ENCODE data around the gene MCM3. TPM values are rescaled to one million over a fixed set of nuclear protein-coding genes. Genes with fewer than 3 reads are reported as not detected.

MCM3 gene
- total RNA-seq, 1 experiment from 2014 or later, result 137 TPM

DNA sequence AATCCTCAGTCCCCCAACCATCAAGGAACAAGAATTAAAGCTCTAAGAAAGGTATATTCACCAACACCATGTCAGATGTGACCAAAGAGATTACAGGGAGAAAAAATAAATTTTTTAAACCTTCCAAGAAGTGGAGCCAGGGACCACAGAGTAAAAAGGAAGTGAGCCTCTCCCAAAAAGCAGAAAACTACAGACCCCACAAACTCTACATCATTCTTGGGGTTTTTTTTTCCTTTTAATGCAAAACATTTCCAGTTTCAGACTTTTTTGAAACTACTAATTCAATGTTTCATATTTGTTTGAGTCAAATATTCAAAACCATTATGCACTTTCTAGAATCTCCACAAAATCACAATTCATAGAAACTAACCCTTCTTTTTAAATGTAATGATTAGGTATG lies 33.4 kb downstream of the MCM3 start:
- no peak for DNase-seq (ENCODE audit: low read depth)

DNA sequence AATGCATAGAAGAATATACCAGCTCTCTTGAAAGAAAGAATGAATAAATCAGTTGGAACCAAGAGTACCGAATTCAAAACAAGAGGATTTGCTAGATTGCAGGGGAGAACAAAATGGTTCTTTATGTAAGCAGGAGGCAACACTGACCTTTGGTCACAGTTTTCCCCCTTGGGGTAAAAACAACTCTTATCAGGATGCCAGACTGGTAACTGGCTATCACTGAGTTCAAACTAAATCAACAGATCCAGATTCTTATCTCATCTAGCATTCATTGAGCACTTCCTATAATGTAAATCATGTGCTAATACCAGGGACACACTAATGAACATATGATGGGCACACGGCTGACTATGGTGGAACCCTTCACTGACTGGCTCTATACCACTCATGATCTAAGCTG lies 35.5 kb downstream of the MCM3 start:
- no peak for DNase-seq (ENCODE audit: low read depth)

DNA sequence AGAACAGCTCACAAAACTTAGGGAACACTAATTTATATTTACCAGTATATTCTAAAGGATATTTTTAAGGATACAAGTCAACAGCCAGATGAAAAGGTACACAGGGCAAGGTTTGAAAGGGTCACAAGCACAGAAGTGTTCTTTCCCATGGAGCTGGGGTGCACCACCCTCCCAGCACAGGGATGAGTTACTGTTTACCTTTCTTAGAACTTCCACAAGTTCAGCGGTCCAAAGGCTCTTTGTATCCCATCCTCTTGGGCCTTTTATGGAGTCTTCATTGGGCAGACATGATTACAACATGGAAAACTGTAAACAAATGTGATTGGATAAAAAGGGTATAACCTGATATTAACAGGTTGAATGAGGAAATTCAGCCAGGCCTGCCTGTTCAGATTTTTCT lies 39.1 kb downstream of the MCM3 start:
- DNase-seq (ENCODE audit: low read depth), result no peak

DNA sequence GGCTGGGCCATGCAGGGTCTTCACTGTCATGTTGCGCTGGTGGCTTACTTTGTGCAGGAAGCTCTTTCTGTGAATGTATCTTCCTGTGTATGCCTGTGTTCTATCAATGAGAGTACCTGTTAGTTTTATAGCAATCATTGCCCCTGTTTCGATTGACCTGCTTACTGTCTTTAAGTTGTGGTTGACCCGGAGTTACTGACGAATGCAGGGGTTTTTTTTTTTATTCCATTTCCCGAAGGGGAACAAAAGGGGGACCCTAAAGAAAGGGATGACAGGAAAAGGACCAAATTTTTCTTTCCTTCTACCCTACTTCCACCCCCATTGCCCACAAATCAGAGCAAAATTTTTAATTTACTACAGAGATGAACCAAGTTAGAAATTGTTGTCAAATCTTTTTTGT lies 40.1 kb downstream of the MCM3 start, which contains the start of gene IL17F:
Gene IL17F (minus strand): TSS at position 101 of the 400 bp plus-strand sequence. CDS start 71 bp downstream, at position 30.
- DNase-seq (ENCODE audit: low read depth), result no peak

DNA sequence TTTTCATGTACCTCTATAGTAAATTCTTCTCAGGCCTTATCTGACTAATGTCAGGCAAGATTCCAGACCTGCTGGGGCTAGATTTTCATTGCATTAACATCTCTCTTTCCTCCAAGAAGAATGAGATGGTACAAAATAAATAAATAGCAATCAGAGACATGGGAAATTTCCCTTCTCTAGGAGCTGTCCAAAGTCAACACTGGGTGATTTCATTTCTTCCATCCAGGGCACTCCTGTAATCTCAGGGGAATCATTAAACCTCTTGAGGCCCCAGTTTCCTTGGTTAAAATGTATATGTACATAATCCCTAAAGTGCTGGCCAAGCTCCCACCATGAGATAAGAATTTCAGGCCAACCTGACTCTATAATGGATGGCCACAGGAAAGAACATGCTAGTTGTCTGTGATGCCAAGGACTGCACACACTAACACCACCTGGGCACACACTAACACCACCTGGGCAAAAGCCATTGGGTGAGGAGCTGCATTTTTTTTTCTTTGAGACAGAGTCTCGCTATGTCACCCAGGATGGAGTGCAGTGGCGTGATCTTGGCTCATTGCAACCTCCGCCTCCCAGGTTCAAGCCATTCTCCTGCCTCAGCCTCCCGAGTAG lies 41.2 kb downstream of the MCM3 start:
- DNase-seq (ENCODE audit: low read depth), result no peak

DNA sequence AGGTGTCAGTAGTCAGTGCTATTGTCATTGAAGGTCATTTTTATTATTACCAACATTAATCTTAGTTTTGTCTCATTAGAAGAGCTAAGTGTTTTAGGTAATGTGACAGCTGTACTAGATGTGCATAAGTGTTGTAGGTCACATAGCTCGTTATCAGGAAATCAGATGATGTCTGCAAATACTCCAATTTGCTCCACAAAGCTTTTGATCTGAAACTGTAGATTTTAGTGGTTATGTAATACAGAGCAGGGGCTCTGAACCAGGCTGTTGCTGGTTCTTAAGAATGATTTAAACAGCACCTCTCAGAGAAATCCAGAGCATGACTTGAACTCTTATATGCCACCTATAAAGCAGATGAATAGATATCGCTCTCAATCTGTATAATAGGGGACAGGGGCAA lies 42.7 kb downstream of the MCM3 start:
- no peak for DNase-seq (ENCODE audit: low read depth)

DNA sequence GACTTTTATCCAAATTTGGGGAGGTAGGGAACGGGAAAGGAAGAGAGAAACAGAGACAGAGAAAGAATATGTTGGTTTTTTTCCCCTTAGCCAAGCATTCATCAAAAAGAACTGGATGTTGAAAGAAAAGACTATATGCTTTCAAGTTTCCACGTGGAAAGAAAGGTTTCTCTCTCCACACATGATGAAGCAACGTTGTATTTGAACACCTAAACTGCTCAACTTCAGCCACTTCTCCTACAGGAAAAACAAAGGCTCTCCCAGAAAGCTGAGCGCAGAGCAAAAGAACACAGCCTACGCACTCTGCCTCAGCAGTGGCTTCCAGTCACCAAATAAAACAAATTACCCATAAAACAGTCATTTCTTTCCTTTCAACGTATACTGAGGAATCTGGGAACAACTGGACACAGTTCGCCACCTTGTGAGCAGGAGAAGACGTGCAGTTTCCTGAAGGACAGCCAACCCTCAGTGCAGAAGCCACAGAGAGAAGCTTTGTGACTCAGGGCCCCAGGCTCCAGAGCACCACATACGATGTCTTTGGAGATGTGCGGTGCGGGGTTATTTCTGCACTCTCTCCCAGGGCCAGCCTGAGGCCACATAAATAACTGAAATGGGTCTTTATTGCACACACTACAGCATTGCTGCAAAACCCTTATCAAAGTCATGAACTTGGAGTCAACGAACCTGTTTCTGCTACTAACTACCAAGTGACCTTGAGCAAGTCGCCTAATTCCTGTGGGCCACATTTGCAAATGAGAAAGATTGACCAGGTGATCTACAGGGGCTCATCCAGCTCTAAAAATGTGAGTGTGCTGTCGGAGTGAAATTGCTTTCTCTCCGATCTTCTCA lies 50.3 kb downstream of the MCM3 start:
- DNase-seq (ENCODE audit: low read depth), result peak; percentile 83

DNA sequence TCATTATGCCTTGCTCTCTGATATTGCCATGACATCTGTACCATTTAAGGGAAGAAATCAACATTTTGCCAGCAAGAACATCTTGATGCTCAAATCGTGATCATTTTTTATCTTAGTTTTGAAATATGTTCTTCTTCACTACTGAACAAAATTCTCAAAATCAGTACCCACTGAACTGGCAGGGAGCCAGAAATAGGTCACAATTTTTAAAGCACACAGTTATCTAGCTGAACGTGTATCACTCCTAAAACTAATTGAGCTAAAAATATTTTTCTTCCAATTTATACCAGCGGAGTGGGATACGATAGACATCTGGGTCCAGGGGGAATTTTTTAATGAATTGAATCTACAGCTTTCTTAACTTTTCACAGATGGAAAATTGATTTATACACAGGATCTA lies 51.5 kb downstream of the MCM3 start:
- no peak for DNase-seq (ENCODE audit: low read depth)

DNA sequence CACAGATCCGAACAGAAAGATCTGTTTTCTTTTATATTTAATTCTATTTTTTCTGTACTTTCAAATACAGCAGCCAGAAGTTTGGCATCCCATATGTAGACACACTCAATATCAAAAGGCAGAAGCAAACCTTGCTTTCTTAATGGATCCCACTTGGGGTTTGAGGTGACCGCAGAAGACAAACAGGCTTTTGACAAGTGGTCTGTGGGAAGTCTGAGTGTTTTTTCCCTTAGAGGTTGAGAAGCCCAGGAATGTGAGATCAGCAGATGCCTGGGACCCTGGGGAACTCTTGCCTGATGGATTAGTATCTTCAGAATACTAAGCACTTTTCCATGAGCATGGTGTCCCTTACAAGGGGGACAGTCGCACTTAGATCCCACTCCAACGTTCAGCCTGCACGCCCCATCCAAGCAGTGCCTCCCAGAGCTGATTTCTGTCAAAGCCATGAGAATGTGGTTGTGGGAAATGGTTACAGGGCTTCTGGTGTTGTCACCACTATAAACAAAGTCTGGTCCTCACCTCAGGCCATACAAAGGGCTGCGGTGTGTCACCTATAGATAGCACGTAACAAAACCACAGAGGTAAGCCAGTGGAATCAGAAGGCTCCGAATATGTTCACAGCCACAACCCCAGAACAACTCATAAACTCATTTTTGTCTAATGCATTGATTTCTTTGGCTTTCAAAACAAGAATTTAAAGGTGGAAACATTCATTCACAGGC lies 53.0 kb downstream of the MCM3 start:
- DNase-seq (ENCODE audit: low read depth), result no peak

DNA sequence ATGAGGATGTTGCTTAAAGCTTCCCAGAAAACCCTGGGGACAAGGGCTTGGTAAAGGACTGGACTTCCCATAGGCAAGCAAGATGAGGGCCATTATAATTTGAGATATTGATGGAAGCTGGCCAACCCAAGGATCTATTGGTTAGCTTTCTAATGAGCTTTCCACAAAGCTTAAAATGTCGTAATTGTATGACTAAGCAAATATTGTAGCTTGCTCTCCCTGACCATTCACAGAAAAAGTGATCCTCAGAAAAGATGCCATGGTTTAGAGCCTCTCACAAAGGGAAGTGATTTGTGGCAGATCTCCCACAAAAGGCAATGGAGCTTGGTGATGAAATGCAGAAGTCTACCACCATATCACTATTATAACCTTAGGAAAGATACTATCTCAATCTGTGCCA lies 53.9 kb downstream of the MCM3 start:
- no peak for DNase-seq (ENCODE audit: low read depth)

DNA sequence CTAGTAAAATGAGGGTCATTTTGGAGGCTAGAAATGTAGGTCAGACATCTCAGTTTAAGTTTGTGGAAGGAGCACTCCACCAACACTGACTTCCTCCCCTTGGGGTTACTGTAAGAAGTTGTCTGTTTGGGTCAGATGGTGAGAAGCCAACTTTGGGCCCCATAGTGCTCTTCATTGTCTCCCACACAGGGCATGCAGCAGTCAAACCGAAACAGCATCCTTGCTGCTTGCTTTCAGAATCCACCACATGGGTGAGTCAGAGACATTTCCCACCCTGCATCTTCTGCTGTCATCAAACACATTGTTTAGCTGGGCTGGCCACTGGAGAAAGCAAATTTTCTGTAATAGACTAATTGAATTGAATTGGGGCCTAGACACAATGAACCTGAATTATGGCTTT lies 57.0 kb downstream of the MCM3 start:
- peak; percentile 29 for DNase-seq (ENCODE audit: low read depth)

DNA sequence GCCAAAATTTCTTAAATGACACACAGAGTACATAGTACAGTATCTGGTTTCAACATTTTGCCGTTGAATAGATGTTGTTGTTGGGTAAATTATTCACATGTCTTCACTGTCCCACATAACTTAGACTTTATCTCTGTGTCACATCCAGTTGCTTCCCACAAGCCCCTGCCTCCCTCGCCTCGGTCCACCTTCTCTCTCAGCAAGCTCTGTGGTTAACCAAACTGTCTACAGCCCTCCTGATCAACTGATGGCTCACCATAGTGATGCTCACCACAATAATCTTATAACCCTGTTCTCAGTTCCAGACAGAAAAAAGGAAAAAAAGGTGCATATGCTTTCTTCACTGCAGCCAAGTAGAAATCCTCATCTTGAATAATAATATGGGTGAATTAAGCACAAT lies 63.2 kb downstream of the MCM3 start:
- DNase-seq (ENCODE audit: low read depth), result peak; percentile 53

DNA sequence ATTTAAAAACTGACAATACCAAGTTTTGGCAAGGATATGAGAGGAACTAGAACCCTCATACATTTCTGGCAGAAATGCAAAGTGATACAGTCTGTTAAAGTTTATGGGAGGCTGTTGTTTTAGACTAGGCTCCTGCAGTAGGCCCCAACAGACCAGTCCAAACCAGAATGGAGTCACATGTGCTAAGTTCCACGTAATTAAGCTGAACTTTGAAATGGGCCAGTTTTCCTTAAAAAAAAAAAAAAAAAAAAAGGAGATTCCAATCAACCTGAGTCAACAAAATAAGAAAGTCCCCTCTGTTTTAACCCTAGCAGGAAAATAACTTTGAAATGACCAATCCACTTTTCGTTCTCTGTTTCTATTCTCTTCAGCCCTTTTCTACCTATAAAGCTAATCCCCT lies 66.8 kb downstream of the MCM3 start:
- DNase-seq (ENCODE audit: low read depth), result no peak

DNA sequence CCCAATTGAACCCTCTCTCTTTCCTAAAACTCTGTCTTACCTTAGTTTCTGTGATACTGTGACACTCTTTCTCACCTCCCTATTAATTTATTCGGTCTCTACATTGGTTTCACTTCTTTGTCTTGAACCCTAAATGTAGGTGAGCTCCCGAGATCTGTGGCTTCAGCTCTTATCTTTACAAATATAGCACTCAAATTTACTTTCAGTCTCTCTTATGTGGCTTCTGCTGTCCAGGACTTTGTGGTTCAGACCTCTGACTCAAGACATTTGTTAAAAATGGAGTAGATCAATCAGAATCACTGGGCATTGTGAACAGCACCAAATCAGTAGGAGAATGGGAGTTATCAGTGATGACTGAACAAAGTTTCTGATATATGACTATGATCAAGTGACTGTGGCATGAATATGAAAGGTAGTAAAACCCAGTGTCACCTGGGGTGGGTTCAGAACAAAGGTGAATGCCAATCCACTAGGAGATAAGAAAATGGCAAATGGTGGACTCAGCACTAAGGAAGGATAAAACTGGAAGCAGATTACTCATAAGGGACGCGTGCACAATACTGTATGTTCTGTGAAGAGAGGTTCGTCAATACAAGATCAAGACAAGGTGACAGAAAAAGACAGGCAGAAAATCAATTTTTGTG lies 67.5 kb downstream of the MCM3 start:
- no peak for DNase-seq (ENCODE audit: low read depth)

DNA sequence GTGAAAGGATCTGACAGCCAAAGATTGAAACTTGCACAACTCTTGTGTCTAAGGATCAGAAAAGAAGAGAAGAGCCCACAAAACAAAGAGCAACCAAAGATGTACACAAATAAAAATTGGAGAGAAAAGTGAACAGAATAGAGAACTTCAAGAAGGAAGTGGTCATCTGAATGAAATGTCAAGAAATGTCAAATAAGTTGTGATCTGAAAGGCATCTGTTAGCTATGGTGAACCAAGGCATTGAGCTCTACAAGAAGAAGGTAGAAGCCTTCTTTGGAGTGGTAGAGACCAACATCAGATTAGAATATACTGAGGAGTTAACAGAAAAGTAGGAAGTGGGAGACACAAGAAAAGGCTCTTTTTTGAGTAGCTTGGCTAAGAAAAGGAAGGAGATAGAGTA lies 68.8 kb downstream of the MCM3 start:
- DNase-seq (ENCODE audit: low read depth), result no peak

Other genes starting within 250 kb of the MCM3 start
- gene PKHD1, start 197.1 kb downstream of the MCM3 start, total RNA-seq (2014; rRNA removed), result under 0.01 and 0.11 TPM in 2 replicates
- not detected in 2 replicates for gene IL17A, start 98.4 kb downstream of the MCM3 start, total RNA-seq (2014; rRNA removed)
- not detected in 2 replicates for gene IL17F, start 40.2 kb downstream of the MCM3 start, total RNA-seq (2014; rRNA removed)
- gene PAQR8, start 77.4 kb upstream of the MCM3 start, total RNA-seq (2014; rRNA removed), result 7.2 and 9.2 TPM in 2 replicates
- gene EFHC1, start 135.6 kb upstream of the MCM3 start, total RNA-seq (2014; rRNA removed), result 31.8 and 41.9 TPM in 2 replicates

All from LHCN-M2 (cell line).